ENCODE measurements around the gene CDAN1.

DNA sequence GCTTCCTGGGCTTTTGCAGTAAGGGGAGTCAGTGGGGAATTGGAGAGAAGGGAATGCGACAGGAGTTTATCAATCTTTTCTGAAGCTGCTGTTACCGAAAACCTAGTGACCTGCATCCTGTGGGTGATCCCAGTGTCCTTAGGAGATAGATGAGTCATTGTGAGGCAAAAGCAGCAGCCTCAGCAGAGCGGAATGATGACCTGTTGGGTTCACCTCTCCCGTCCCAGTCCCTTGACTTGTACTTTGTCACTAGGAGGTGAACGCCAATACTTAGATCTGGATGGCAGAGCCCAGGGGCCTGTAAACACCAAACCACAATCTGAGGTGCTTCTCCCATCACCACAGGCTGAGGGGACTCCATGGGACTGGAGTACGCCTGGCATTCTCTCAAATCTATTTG is 17.9 kb downstream of the CDAN1 start:
- TF ChIP-seq ZNF274 (IDR thresholded peaks at IDR 0.05; ENCODE audit: low read depth, low read length) (no peak), SUZ12 (IDR thresholded peaks at IDR 0.05; ENCODE audit: extremely low read depth, insufficient read depth, insufficient read length) (no peak)

All from NT2/D1 (cell line).